Glomerular visceral epithelial cell (primary cell): ENCODE results near the gene EDEM1.
"Not testable (repeated sequence)": the region's sequence is repeated elsewhere in the genome, so short reads cannot be mapped to it uniquely, and the experiment has no call there.

ENCODE experiments used
- DNase-seq: peaks from one replicate; pipeline ENCODE4 v3.0.0-alpha.2; 2016; ENCODE audit errors: extremely low spot score

The EDEM1 gene

DNA sequence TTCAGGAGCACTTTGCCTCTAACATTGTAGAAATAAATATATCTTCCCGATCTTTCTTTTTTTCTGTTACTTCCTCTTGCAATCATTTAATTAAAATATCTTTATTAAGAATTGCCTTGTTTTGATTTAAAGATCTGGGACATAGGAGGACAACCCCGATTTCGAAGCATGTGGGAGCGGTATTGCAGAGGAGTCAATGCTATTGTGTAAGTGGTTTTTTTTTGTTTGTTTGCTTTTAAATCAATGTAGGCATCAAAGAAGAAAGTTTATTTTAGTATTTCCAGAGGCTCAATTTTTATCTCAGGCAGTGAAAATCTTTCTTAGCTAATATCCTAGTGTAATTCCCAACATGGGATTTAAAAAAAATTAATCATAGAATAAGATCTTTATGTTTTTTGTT is 15.5 kb upstream of the EDEM1 start:
- DNase-seq, result no peak

DNA sequence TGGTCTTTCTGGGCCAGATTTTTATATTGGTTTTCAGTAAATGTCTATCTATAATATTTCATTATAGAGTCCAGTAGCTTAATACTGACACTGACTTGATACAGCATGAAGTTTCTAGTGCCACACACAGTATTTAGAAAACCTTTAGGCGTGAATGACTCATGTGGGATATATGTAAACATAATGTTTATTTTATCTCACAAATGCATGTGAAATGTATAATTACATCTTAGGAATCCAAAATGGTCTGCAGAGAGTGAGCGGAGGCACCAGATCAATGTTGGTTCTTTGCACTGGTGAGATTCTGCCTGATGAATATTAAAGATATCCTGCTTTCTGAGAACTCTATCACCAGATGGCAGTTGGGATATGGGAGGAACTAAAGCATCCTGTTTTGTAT is 8.5 kb upstream of the EDEM1 start:
- not testable (repeated sequence) for DNase-seq

DNA sequence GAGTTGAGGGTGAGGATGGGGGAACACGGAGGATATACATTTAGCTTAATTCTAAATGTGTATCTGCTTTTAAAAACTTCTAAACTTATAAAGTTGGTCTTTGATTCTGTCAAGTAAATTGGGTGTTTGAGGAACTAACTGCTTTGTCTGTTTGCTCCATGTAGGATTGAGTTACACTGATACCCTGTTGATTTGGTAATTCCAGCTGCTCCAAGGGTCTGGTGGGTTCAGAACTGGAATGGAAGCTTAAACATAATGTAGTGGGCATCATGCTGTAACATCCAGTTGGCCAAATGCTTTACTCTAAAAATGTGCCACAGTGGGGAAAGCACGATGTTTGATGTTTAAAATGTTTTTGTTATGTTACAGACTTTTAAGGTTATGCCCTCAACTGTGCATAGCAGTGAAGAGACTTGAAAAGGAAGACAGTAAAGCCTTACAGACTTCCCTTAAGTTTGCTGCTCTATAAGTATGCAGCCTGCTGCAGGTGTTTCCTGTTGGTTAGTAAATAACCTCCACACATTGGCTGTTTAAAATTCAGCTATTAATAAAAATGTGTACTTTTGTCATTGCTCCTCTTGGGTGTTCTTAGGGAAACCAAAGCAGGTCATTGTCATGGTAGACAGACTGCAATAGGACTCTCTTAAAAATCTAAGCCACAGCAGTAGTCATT is 5.9 kb upstream of the EDEM1 start:
- DNase-seq, result no peak

DNA sequence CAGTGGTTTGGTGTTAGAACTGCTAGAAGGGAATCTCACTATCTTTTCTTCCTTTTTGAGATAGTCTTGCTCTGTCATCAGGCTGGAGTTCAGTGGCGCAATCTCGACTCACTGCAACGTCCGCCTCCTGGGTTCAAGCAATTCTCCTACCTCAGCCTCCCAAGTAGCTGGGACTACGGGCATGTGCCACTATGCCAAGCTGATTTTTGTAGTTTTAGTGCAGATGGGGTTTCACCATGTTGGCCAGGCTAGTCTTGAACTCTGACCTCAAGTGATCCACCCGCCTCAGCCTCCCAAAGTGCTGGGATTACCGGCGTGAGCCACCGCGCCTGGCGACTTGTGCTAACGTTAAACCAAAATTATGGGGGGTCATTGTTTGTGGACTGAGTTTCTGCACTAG is 3.8 kb upstream of the EDEM1 start:
- not testable (repeated sequence) for DNase-seq

DNA sequence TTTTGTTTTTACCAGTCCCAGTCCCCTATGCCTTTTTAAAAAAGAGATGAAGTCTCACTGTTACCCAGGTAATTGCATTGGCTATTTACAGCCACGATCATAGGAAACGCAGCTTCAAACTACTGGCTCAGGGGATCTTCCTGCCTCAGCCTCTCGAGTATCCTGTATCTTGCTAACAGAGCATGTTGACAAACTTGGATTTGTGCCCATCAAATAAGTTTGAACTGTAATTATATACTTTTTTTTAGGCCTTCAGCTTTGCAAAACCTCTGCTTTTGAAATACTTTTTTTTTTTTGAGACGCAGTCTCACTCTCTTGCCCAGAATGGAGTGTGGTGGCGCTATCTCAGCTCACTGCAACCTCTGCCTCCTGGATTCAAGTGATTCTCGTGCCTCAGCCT is 3.0 kb upstream of the EDEM1 start:
- DNase-seq, result no peak

DNA sequence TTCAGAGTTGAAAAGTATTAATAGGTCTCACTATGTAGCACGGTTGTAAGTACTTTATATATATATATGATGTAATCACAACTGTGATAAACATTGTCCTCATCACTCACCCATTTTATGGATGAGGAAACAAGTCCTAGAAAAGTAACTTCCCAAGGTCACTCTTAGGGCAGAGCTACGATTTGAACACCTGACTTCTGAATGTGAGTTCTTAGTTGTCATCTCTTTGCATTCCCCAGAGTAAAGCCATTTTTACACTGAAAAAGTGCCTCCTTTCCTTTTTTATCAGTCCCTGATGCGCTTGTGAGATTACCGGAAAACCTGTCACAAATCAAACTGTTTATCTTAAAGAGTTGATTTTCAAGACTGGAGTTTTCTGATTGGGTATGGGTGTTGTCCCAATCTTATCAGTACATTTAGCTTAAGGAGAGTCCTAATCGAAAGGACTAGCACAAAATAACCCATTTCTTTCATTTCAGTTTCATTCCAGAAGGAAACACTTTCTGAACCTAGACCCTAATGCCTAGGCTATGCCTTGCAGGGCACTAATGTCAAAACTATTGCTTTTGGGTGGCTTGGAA is 2.3 kb upstream of the EDEM1 start:
- DNase-seq, result no peak

DNA sequence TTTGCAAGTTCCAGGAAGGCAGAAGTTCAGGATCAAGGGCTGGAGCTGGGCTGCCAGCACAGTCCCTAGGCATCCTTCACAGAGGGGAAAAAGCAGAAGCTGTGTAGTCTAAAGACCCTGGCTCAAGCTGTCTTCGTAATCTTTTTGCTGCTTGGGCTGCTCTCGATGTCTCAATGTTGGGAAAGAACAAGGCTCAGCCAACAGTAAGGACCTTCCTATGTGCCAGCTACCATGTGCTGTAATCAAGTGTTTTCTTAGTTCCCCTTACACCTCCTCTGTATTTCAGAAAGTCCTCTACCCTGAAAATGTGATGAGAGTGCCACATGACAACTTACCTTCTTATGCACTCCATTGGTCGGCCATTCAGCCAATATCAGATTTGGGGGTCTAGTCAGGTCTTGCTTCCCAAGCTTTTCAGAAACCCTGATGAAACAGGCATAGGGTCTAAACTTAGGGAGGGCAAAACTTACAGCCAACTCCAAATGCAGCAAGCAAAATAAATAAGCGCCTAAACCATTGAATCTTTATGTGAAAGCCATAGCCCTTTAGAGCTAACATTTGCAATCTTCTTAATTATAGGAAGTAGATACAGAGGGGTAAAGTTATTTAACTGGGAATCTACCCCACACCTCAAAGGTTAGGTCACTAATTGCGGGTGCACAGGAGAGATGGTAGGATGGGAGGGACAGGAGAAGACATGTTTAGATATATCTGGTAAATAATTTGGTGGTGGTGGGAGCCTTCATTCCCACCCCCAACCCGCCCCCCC is 1.2 kb upstream of the EDEM1 start:
- no peak for DNase-seq

DNA sequence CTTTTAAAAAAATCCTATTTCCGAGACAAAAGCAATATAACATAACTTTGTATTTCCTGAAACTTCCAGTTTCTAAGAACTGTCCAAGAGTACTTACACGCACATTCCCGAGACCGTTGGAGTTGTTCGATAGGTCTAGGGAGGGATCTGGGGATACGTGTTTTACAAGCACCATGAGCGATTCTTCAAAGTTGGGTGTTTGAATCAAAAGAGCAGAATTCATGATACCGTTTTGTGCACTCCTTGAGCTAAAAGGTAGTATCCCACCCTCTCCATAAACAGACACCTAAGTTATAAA is 700 bp upstream of the EDEM1 start:
- no peak for DNase-seq

DNA sequence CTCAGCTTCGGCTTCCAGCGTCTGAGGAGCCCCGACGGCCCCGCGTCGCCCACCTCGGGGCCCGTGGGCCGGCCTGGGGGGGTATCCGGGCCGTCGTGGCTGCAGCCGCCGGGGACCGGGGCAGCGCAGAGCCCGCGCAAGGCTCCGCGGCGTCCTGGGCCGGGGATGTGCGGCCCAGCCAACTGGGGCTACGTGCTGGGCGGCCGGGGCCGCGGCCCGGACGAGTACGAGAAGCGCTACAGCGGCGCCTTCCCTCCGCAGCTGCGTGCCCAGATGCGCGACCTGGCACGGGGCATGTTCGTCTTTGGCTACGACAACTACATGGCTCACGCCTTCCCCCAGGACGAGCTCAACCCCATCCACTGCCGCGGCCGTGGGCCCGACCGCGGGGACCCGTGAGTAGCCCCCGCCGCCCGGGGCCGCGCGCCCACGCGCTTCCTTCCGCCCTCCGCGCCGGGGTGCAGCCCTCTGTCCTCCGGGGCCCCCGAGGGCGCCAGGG is 462 bp downstream of the EDEM1 start:
- peak; percentile 40 for DNase-seq

DNA sequence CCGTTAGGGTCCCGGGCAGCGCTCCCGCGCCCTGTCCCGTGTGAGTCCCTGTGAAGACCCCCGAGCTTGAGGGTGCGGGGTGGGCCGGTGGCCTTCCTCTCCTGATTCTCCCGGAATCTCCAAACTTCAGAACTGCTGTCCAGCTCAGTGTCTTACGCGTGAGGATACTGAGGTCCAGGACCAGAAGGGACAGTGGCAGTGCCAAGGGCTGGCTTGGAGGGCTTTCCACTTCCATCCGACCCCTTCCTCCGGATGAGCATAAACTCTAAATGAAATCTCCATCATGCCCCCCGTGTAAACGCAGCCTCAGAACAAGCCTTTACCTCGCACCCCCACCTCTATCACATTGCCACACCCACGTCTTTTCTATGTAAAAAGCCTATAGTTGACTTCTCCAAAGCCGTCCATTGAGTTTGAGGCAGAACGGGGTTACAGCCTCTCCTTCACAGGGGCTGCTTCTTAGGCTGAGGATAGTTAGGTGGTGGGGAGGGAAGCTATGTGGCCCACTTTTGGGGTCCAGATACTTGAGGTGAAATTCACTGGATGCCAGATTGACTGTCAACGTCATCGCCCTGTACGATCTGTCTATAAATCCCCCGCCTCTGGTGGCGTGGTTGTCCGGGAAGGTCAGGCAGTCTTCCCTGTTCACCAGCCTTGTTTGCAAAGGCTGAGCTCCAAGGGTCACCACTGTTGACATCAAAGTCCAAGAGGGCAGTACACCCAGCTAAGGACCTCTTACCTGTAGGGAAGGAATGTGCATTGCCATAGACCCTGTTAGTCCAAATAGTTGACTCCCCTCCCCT is 1.1 kb downstream of the EDEM1 start:
- DNase-seq, result peak; percentile 27

DNA sequence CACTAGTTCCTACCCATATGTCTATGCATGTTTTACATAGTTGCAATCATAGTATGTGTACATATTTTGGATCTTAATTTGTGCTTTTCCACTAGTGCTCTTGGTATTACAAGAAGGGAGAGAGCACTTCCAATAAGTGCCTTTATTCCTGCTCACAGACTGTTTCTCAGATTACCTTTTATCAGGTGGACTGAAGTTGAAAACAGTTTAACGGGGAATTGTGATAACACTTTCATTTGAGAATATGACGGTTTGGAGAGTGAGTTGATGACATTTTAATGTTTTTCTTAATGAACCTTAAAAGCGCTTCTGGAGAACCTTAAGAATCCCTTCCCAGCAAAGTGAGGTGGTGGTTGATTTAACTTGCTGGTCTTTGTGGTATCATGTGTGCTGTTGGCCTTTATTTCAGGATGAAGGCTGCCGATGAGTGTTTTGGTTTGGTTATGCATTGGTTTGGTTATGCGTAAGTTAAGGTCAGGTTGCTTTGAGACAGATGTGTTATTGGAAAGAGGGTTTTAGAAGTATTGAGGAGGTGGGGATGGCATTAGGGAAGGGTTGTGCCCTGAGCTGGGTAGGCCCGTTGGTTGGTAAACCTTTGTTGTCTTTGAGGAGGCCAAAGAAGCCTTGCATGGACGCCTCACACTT is 2.8 kb downstream of the EDEM1 start:
- no peak for DNase-seq

DNA sequence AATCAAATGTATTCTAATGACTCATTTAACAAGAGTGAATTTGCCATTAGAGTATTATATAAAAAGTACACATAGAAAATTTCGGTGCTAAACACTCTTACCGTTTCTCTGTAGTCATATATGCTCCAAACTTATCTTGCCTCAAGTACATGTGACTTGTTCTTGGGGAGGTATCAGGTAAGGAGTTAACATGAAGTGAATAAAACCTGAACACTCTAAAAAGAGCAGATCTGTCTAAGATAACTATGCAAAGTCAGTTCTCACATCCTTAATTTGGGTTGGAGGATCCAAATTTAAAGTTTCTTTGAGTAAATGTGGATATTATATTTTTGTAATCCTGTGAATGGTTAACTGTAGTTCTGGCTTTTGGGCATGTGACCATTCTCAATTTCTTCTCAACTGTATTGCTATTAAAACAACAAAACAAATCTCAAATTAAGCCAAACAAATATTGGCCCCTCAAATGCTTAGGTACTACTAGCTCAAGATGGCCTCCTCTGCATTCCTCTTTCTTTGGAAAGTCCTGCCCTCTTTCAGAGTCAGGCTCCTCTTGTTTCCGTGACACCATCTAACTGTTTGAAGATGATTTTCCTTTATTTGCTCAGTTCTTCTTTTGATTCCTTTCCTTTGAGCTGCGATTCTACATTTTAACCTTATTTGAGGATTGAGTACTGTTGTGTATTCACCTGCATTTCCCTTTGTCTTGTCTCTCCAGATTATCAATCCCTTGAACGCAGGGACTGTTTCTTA is 4.2 kb downstream of the EDEM1 start:
- DNase-seq, result no peak

DNA sequence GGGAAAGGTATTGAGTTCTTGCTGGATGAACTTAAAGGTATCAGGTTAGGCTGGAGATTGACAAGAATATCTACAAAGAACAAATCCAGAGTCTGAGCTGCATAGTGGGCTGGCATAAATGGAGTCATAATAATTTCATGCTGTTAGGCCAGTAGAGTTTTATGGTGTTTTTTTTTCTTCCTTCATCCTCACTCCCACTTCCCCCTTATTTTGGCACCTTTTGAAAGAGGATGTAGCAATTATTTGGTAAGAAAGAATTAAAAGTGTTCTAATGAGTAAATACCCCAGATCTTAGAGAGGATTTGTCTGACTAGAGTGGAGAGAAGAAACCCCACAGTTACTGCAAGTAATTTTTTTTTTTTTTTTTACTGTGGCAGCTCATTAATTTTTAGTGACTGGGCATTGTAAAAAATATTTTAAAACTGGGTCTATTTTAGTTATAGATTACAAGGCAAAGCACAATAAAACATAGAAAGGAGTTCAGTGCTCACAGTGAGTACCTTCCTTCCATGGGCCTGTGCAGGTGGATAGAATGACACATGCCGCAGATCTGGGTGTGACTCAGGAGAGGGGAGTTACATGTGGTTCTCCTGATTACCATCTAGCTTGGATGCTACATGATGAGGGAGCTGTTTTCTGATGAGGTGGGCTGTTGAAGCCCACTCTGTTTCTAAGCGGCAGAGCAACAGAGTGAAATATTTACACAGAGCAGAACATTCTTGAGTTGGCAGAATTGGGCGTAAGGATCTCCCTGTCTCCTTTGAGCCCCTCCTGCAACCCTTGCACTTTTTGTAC is 5.3 kb downstream of the EDEM1 start:
- no peak for DNase-seq

DNA sequence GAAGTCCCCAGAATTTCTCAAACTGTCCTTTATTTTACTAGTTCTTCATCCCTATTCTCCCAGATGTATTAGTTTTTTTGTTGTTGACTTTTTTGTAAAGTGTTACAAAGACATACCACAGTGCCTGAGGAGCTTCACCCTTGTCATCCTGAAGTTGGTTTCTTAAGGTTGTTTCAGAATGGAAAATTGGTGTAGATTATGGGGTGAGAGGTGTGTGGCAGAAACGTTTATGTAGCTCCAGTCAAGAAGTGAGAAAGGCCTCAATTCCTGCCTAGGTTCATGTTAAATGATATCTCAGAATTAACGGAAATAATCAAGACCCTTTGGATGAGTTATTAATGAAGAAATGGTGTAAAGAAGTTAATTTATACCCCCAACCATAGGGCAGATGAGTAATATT is 6.8 kb downstream of the EDEM1 start:
- DNase-seq, result no peak

DNA sequence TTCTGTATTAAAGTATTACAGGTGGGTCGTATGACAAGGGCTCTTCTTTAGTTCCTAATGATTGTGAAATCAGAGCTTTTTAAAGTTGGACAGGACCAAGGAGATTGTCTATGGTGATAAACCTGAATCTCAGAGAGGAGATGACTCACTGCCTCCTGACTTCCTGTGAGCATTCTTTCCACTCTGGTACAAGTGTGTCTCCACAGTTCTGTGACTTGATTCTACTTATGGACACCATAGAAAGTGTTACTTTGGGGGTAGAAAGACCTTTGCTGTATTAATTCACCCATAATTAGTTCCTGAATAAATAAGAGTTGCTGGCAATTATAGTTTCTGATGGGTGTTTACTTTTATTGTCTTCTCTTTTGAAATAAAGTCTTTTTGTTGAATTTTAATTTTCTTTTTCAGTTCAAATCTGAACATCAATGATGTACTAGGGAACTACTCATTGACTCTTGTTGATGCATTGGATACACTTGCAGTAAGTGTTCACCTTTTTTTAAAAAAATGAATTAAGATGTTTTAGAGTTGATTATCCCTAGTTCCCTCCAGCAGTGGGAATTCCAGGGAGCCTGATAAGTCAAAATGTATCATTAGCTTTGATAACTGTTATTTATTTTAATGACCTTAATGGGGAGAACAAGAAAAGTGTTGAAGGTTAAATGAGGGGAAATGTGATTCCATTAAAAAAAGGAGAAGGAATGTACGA is 7.4 kb downstream of the EDEM1 start:
- DNase-seq, result peak; percentile 61

DNA sequence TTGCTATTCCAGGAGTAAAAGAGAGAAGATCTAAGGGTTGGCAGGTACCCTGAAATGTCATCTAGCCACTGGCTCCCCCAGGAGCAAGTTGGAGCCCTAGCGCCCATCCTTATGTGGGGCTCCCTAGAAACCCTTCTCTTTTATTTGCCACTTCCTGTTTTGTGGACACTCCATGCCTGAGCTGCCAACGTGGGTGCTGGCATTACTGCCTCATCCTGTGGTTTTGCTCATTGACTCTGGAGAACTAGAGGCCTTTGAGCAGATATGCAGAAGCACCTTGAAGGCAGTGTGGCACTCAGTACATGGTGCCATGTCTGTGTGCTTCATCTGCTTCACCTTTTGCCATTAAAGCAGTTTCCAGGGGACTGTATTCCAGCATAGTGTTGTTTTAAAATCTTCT is 8.1 kb downstream of the EDEM1 start:
- peak; percentile 58 for DNase-seq

DNA sequence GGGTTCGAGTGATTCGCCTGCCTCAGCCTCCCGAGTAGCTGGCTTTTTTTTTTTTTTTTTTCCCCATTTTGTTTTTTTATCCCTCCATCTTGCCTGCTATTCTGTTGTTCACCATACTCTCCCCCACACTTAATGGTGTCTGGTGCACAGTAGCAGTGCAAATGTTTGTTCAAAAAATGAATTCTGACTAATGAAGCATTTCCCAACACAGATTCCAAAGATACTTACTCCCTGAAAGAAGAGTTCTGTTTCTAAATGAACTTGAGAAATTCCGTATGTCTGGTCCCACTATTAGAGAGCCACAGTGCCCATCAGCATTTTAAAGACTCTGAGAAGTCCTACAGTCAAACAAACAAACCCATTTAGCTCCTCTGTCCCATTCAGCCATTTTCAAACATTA is 9.5 kb downstream of the EDEM1 start:
- DNase-seq, result no peak

DNA sequence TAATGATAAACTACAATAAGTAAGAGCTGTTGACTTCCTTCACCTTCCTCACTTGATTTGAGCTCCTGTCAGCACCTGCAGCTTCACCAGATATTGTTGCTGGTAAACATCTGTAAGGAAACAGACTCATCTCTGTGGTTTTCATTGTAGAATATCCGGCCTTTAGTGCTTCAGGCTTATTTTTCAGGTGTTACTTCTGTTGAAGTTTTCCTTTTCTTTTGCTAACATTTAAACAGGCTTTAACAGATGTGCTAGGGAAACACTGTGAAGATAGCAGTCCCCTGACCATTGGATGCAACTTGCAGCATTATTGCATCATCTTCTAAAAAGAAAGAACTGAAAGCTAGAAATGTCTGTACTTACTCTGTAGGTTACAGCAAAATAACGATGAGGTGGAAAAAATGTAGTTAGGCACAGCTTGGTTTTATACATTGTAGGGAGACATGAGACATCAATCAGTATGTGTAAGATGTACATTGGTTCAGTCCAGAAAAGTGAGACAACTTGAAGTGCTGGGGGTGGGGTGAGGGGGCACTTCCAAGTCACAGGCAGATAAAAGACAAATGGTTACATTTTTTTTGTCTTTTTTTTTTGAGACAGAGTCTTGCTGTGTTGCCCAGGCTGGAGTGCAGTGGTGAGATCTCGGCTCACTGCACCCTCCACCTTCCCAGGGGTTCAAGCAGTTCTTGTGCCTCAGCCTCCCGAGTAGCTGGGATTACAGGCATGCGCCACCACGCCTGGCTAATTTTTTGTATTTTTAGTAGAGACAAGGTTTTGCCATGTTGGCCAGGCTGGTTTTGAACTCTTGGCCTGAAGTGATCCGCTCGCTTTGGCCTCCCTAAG is 10.2 kb downstream of the EDEM1 start:
- DNase-seq, result no peak

DNA sequence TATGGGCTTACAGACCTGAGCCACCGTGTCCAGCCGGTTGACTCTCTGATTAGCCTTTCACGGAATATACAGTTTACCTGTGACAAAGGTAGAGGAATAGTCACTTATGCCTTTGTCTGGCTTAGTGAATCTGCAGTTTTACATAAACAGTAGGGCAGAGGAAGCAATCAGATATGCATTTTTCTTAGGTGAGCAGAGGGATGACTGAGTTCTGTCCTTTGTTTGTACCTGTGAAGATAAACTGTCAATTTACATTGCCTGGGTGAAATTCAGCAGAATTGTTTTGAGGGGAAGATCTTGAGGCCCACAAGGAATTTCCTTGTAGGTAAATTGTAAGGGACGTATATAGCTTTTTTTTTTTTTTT is 10.8 kb downstream of the EDEM1 start:
- no peak for DNase-seq
